Fibroblast of lung (primary cell): ENCODE measurements around the gene DYRK2. TPM values are rescaled to one million over a fixed set of nuclear protein-coding genes. Genes with fewer than 3 reads are reported as not detected.

Source experiments
- DNase-seq, 2 donors: peaks; one replicate each; pipeline versions ENCODE4 v3.0.0 to v3.0.0-alpha.2; 2010; ENCODE audit warnings: low read depth in 2 of 2
- H2AFZ ChIP-seq: 2 replicates; pipeline ENCODE4 v1.5.1; 2012; ENCODE audit warnings: low read length, control low read depth, inconsistent platforms
- H3K27ac ChIP-seq: 2 replicates; pipeline ENCODE4 v1.5.1; 2011; ENCODE audit warnings: low read length, control low read depth; ENCODE audit not compliant: insufficient read depth
- H3K27me3 ChIP-seq: 2 replicates; pipeline ENCODE4 v1.5.1; 2011; ENCODE audit warnings: mild to moderate bottlenecking, low read length; ENCODE audit not compliant: control insufficient read depth, insufficient read depth
- H3K36me3 ChIP-seq: 2 replicates; pipeline ENCODE4 v1.5.1; 2011; ENCODE audit warnings: low read length; ENCODE audit not compliant: control insufficient read depth, insufficient read depth
- H3K4me1 ChIP-seq: 2 replicates; pipeline ENCODE4 v1.5.1; 2011; ENCODE audit warnings: low read length; ENCODE audit not compliant: control insufficient read depth, insufficient read depth; ENCODE audit errors: extremely low read depth
- H3K4me2 ChIP-seq: 2 replicates; pipeline ENCODE4 v1.5.1; 2011; ENCODE audit warnings: low read length, control low read depth; ENCODE audit not compliant: insufficient read depth; ENCODE audit errors: extremely low read depth
- H3K4me3 ChIP-seq, 4 experiments: fragments of 200-600 bp in 1 of 4; sonication (generic) in 1 of 4; replicated peaks in 1 of 4; 2 replicates each; pipeline ENCODE4 v1.5.1; 2011 to 2016; ENCODE audit warnings: low read length in 4 of 4, low read depth in 3 of 4, mild to moderate bottlenecking in 3 of 4, control low read depth in 2 of 4, inconsistent platforms in 1 of 4, mixed read lengths in 1 of 4; ENCODE audit not compliant: insufficient read depth in 1 of 4; ENCODE audit errors: control extremely low read depth in 1 of 4
- H3K79me2 ChIP-seq: 2 replicates; pipeline ENCODE4 v1.5.1; 2012; ENCODE audit warnings: mild to moderate bottlenecking, low read length, inconsistent platforms; ENCODE audit not compliant: control insufficient read depth, insufficient read depth
- H3K9ac ChIP-seq: 2 replicates; pipeline ENCODE4 v1.5.1; 2011; ENCODE audit warnings: mild to moderate bottlenecking, low read length, control low read depth; ENCODE audit not compliant: insufficient read depth
- H3K9me3 ChIP-seq: 2 replicates; pipeline ENCODE4 v1.5.1; 2012; ENCODE audit warnings: low read depth, low read length; ENCODE audit not compliant: control insufficient read depth, insufficient read depth
- H4K20me1 ChIP-seq: 2 replicates; pipeline ENCODE4 v1.5.1; 2011; ENCODE audit warnings: low read length; ENCODE audit not compliant: control insufficient read depth, insufficient read depth; ENCODE audit errors: extremely low read depth
- EZH2 ChIP-seq: IDR thresholded peaks from 2 replicates; pipeline ENCODE4 v1.5.1; 2012; ENCODE audit warnings: low read length, control low read depth, mild to moderate bottlenecking; ENCODE audit errors: missing control alignments
- polyA plus RNA-seq, 2 donors: library from polyadenylated mRNA; depleted of rRNA in 1 of 2; stranded (reverse) in 1 of 2; unstranded in 1 of 2; fragments of >200 nt; gene quantifications; 2 replicates each; pipeline ENCODE4 v1.2.1, GENCODE V29; 2011 to 2012; ENCODE audit warnings: missing spikeins in 1 of 2
- total RNA-seq: library from RNA; depleted of rRNA; stranded (reverse); fragments of >200 nt; gene quantifications from 2 replicates; pipeline ENCODE4 v1.2.1, GENCODE V29; 2014
- TF ChIP-seq, protein P1 (sequence below), 2 donors: IDR thresholded peaks in 1 of 2; conservative IDR thresholded peaks in 1 of 2; 1 replicate in 1 of 2; 2 replicates in 1 of 2; pipeline ENCODE4 v1.5.1; 2011 to 2012; ENCODE audit warnings: low read length in 2 of 2, control low read depth in 1 of 2, inconsistent platforms in 1 of 2, low read depth in 1 of 2, mild to moderate bottlenecking in 1 of 2

The DYRK2 gene
- total and polyA plus RNA-seq, 2 donors (not counting 1 experiment from before 2014, with no cell fraction given), result 18.7 to 22.5 TPM

DNA sequence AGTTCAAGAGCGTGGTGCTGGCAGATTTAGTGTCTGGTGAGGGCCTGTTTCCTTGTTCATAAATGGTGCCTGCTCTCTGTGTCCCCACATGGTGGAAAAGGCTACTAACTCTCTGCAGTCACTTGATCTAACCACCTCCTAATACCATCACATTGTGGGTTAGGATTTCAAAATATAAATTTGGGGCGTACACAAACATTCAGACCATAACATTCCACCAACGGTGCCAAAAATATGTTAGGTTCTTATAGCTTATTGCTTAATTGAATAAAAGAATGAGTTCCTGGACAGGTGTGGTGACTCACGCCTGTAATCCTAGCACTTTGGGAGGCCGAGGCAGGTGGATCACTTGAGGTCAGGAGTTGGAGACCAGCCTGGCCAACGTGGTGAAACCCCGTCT lies 3.4 kb upstream of the DYRK2 start:
- H3K36me3 ChIP-seq, result no peaks in the 10 kb centered on the region
- H3K4me2 ChIP-seq, result no peak overlapping the region
- no peaks in the 10 kb centered on the region for H3K4me1 ChIP-seq
- TF ChIP-seq, protein P1, sequence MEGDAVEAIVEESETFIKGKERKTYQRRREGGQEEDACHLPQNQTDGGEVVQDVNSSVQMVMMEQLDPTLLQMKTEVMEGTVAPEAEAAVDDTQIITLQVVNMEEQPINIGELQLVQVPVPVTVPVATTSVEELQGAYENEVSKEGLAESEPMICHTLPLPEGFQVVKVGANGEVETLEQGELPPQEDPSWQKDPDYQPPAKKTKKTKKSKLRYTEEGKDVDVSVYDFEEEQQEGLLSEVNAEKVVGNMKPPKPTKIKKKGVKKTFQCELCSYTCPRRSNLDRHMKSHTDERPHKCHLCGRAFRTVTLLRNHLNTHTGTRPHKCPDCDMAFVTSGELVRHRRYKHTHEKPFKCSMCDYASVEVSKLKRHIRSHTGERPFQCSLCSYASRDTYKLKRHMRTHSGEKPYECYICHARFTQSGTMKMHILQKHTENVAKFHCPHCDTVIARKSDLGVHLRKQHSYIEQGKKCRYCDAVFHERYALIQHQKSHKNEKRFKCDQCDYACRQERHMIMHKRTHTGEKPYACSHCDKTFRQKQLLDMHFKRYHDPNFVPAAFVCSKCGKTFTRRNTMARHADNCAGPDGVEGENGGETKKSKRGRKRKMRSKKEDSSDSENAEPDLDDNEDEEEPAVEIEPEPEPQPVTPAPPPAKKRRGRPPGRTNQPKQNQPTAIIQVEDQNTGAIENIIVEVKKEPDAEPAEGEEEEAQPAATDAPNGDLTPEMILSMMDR (conservative IDR thresholded peaks at IDR 0.05 in 1 of 2, IDR thresholded peaks at IDR 0.05 in 1 of 2; ENCODE audit: low read depth in 1 of 2, low read length in 2 of 2), result no peak
- no peak for TF ChIP-seq EZH2
- no peak for DNase-seq
- H3K27ac ChIP-seq, result no peak overlapping the region
- H2AFZ ChIP-seq, result no peak overlapping the region
- no peaks in the 10 kb centered on the region for H3K27me3 ChIP-seq
- H4K20me1 ChIP-seq, result no peaks in the 10 kb centered on the region
- H3K9me3 ChIP-seq, result no peaks in the 10 kb centered on the region
- no peak overlapping the region for H3K4me3 ChIP-seq
- no peak overlapping the region for H3K9ac ChIP-seq
- peaks cover 13% of the 10 kb centered on the region for H3K79me2 ChIP-seq

DNA sequence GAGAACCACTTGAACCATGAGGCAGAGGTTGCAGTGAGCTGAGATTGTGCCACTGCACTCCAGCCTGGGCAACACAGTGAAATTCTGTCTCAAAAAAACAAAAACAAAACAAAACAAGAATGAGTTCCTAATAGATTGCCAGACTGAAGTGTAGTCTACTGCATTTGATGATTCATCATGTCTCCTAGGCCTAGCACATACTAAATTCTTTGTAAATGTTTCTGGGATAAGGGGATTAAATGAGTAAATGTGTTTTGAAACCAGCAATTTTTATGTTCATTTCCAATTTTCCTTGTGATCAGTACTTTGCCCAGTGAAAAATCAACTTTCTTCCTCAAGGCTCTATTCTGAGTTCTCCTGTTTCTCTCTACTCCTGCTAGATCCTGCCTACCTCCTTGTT lies 2.9 kb upstream of the DYRK2 start:
- Histone ChIP-seq H3K9ac (no peak overlapping the region), H3K4me3 (no peak overlapping the region), H3K36me3 (no peaks in the 10 kb centered on the region), H3K27ac (no peak overlapping the region), H4K20me1 (no peaks in the 10 kb centered on the region), H3K4me1 (no peaks in the 10 kb centered on the region), H3K9me3 (no peaks in the 10 kb centered on the region), H2AFZ (no peak overlapping the region), H3K79me2 (peaks cover 18% of the 10 kb centered on the region), H3K27me3 (no peaks in the 10 kb centered on the region), H3K4me2 (no peak overlapping the region)
- TF ChIP-seq, protein P1 (conservative IDR thresholded peaks at IDR 0.05 in 1 of 2, IDR thresholded peaks at IDR 0.05 in 1 of 2; ENCODE audit: low read depth in 1 of 2, low read length in 2 of 2), result no peak
- TF ChIP-seq EZH2, result no peak
- DNase-seq, result peak; percentile 20 to 65

DNA sequence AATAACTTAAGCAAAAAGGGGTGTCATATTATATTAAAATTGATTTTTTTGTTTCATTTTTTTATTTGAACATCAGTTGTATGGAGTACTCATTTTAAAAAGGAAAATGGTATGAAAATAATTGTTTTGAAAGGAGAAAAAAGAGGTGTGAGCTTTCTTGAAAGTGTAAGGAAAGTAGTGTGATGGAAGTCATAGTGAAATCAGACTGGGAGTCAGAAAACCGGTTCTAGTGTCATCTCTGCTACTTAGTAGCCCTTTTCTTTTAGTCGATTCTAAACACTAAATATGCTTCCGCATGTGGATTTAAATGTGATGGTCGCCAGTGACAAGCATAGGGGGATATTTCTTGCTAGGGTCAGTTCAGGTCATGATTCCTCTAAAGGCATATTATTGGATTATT lies 1.8 kb upstream of the DYRK2 start:
- Histone ChIP-seq H3K4me1 (no peaks in the 10 kb centered on the region), H3K4me3 (no peak overlapping the region), H3K9ac (no peak overlapping the region), H4K20me1 (no peaks in the 10 kb centered on the region), H2AFZ (no peak overlapping the region), H3K27me3 (no peaks in the 10 kb centered on the region), H3K27ac (no peak overlapping the region), H3K4me2 (no peak overlapping the region), H3K36me3 (no peaks in the 10 kb centered on the region), H3K9me3 (no peaks in the 10 kb centered on the region), H3K79me2 (peaks cover 30% of the 10 kb centered on the region)
- TF ChIP-seq, protein P1 (conservative IDR thresholded peaks at IDR 0.05 in 1 of 2, IDR thresholded peaks at IDR 0.05 in 1 of 2; ENCODE audit: low read depth in 1 of 2, low read length in 2 of 2), result no peak
- no peak for TF ChIP-seq EZH2
- no peak for DNase-seq
